ENCODE measurements around the gene GABRB2.

GRCh38 chr5:161535762-161536161 is 10.8 kb downstream of the GABRB2 start:
- TF ChIP-seq EP300 (IDR thresholded peaks at IDR 0.05; ENCODE audit: borderline replicate concordance): no peak
- no peak for TF ChIP-seq REST (IDR thresholded peaks at IDR 0.05; ENCODE audit: low read depth)
- no peak for TF ChIP-seq CEBPB (IDR thresholded peaks at IDR 0.05)
- no peak for TF ChIP-seq RAD21 (IDR thresholded peaks at IDR 0.05; ENCODE audit: low read depth)
- TF ChIP-seq NFIC (IDR thresholded peaks at IDR 0.05): no peak
